Osteocyte (in vitro differentiated cells): Measurements from ENCODE around the gene CLECL1. TPM values are rescaled to one million over a fixed set of nuclear protein-coding genes. Genes with fewer than 3 reads are reported as not detected.

Experiments used
- DNase-seq: peaks from one replicate; pipeline ENCODE4 v3.0.0; 2021; ENCODE audit warnings: mixed read lengths; ENCODE audit not compliant: unreplicated experiment; ENCODE audit errors: extremely low spot score
- H3K27ac Mint-ChIP-seq: one replicate; pipeline ENCODE4 v1.8.0; 2021; ENCODE audit warnings: mild to moderate bottlenecking, mixed read lengths; ENCODE audit not compliant: unreplicated experiment
- H3K27me3 Mint-ChIP-seq: one replicate; pipeline ENCODE4 v1.8.0; 2021; ENCODE audit warnings: mixed read lengths; ENCODE audit not compliant: unreplicated experiment
- H3K36me3 Mint-ChIP-seq: one replicate; pipeline ENCODE4 v1.8.0; 2021; ENCODE audit warnings: mixed read lengths; ENCODE audit not compliant: unreplicated experiment
- H3K4me1 Mint-ChIP-seq: one replicate; pipeline ENCODE4 v1.8.0; 2021; ENCODE audit warnings: mixed read lengths; ENCODE audit not compliant: unreplicated experiment
- H3K4me3 Mint-ChIP-seq: one replicate; pipeline ENCODE4 v1.8.0; 2021; ENCODE audit warnings: mild to moderate bottlenecking, moderate library complexity, mixed read lengths; ENCODE audit not compliant: unreplicated experiment
- H3K9me3 Mint-ChIP-seq: one replicate; pipeline ENCODE4 v1.8.0; 2021; ENCODE audit warnings: mixed read lengths; ENCODE audit not compliant: unreplicated experiment
- CTCF ChIP-seq: fragments of 200-600 bp; sonication (generic); IDR thresholded peaks from 2 replicates; pipeline ENCODE4 v1.5.0; 2021; ENCODE audit warnings: antibody characterized with exemption, mild to moderate bottlenecking, moderate library complexity
- total RNA-seq: library from RNA; stranded (reverse); gene quantifications from 2 replicates; pipeline ENCODE4 v1.2.1, GENCODE V29; 2021

The CLECL1 gene
- total RNA-seq, 1 donor from 2014 or later: not detected

- no peak overlapping the region for H3K27ac Mint-ChIP-seq
- H3K27me3 Mint-ChIP-seq: peaks cover 29% of the 10 kb centered on the region
- H3K9me3 Mint-ChIP-seq: no peaks in the 10 kb centered on the region
- H3K4me1 Mint-ChIP-seq: no peaks in the 10 kb centered on the region
- H3K36me3 Mint-ChIP-seq: no peaks in the 10 kb centered on the region
- no peak for TF ChIP-seq CTCF
- DNase-seq: no peak
- no peak overlapping the region for H3K4me3 Mint-ChIP-seq
Observed at GRCh38 chr12:9755567-9755966, 22.7 kb upstream of the CLECL1 start.

- no peak for DNase-seq
- Mint-ChIP-seq H3K4me3 (no peak overlapping the region), H3K27me3 (peaks cover 29% of the 10 kb centered on the region), H3K4me1 (no peaks in the 10 kb centered on the region), H3K9me3 (no peaks in the 10 kb centered on the region), H3K27ac (no peak overlapping the region), H3K36me3 (no peaks in the 10 kb centered on the region)
- TF ChIP-seq CTCF: no peak
Observed at GRCh38 chr12:9755035-9755434, 22.1 kb upstream of the CLECL1 start.

- Mint-ChIP-seq H3K4me3 (no peak overlapping the region), H3K27me3 (peaks cover 27% of the 10 kb centered on the region), H3K36me3 (no peaks in the 10 kb centered on the region), H3K4me1 (no peaks in the 10 kb centered on the region), H3K27ac (no peak overlapping the region), H3K9me3 (no peaks in the 10 kb centered on the region)
- no peak for TF ChIP-seq CTCF
- DNase-seq: no peak
Observed at GRCh38 chr12:9754099-9754927, 21.4 kb upstream of the CLECL1 start.

- no peaks in the 10 kb centered on the region for H3K36me3 Mint-ChIP-seq
- H3K4me1 Mint-ChIP-seq: no peaks in the 10 kb centered on the region
- no peak overlapping the region for H3K27ac Mint-ChIP-seq
- TF ChIP-seq CTCF: no peak
- peaks cover 27% of the 10 kb centered on the region for H3K27me3 Mint-ChIP-seq
- DNase-seq: no peak
- H3K4me3 Mint-ChIP-seq: no peak overlapping the region
- no peaks in the 10 kb centered on the region for H3K9me3 Mint-ChIP-seq
Observed at GRCh38 chr12:9753498-9753897, 20.6 kb upstream of the CLECL1 start.

GRCh38 chr12:9753073-9753472, 20.2 kb upstream of the CLECL1 start:
- Mint-ChIP-seq H3K4me1 (no peaks in the 10 kb centered on the region), H3K36me3 (no peaks in the 10 kb centered on the region), H3K4me3 (no peak overlapping the region), H3K27ac (no peak overlapping the region), H3K9me3 (no peaks in the 10 kb centered on the region), H3K27me3 (peaks cover 27% of the 10 kb centered on the region)
- DNase-seq: no peak
- TF ChIP-seq CTCF: no peak
